IMR-90 (cell line): ENCODE data around the gene SGSH.

Source experiments
- CTCF ChIP-seq: conservative IDR thresholded peaks from 2 replicates; pipeline ENCODE4 v1.5.1; 2012; ENCODE audit warnings: mild to moderate bottlenecking, low read depth, low read length, improper control_type of control experiment
- RAD21 ChIP-seq: IDR thresholded peaks from 2 replicates; pipeline ENCODE4 v1.6.1; 2012; ENCODE audit warnings: low read length, improper control_type of control experiment

- TF ChIP-seq CTCF (no peak), RAD21 (no peak)
Measured at GRCh38 chr17:80176757-80177156, 43.4 kb downstream of the SGSH start.
